Lower leg skin (tissue), 4 donors: ENCODE measurements around the gene CPSF3. TPM values are rescaled to one million over a fixed set of nuclear protein-coding genes. Genes with fewer than 3 reads are reported as not detected.

ENCODE experiments used
- DNase-seq, 2 donors: peaks; one replicate each; pipeline ENCODE4 v3.0.0-alpha.2; 2019; ENCODE audit warnings: low spot score in 2 of 2
- H3K4me3 ChIP-seq: fragments of 200-600 bp; sonication (generic); 2 replicates; pipeline ENCODE4 v1.5.1; 2017; ENCODE audit warnings: mild to moderate bottlenecking, low read depth; ENCODE audit not compliant: poor library complexity, severe bottlenecking
- CTCF ChIP-seq, 3 donors: fragments of 450-650 bp; IDR thresholded peaks; one replicate each; pipeline ENCODE4 v1.5.1; 2016; ENCODE audit warnings: antibody characterized with exemption in 3 of 3, mild to moderate bottlenecking in 3 of 3, moderate library complexity in 2 of 3
- POLR2A ChIP-seq, 2 donors: fragments of 450-650 bp; IDR thresholded peaks; one replicate each; pipeline ENCODE4 v1.6.1; 2016 to 2017; ENCODE audit warnings: antibody characterized with exemption in 2 of 2, mild to moderate bottlenecking in 1 of 2, moderate library complexity in 1 of 2
- WGBS, 2 donors: methylation state at CpG; one replicate each; pipeline ENCODE4 v1.1.5; 2018; 5-methylcytosine and 5-hydroxymethylcytosine counted together
- intact Hi-C: fragments of 100-400 bp; cut with DNase I; formaldehyde crosslinking; loops from one replicate; pipeline ENCODE4 v1.15.0; 2023; ENCODE audit warnings: low total_unique reads
- total RNA-seq, 4 donors: library from RNA; depleted of rRNA; stranded (reverse); fragments of >200 nt; gene quantifications; one replicate each; pipeline ENCODE4 v1.1.0, GENCODE V29; 2016

The CPSF3 gene
- total RNA-seq, 4 donors from 2014 or later = 23.0 to 34.1 (median 26.2) TPM

- no peak for TF ChIP-seq POLR2A (IDR thresholded peaks at IDR 0.05)
- TF ChIP-seq CTCF (IDR thresholded peaks at IDR 0.05) = no peak
- WGBS, 2 donors = 79 to 96% methylated on average over 3 of the region's 3 CpGs
- intact Hi-C loops = loop anchor here (1.0 kb wide), 1 partner anchor 42 kb away; no protein-coding TSS in a partner anchor
- no peak overlapping the region for H3K4me3 ChIP-seq
- DNase-seq = peak in 1 of 2 donors; percentile 5
Measured at GRCh38 chr2:9460441-9461017, 37.1 kb downstream of the CPSF3 start.

GRCh38 chr2:9461079-9461478, 37.6 kb downstream of the CPSF3 start:
- TF ChIP-seq CTCF (IDR thresholded peaks at IDR 0.05) = no peak
- TF ChIP-seq POLR2A (IDR thresholded peaks at IDR 0.05) = no peak
- DNase-seq = peak in 1 of 2 donors; percentile 14
- 84 to 89% methylated on average over 3 of the region's 3 CpGs for WGBS, 2 donors
- H3K4me3 ChIP-seq = no peak overlapping the region
- intact Hi-C loops = no loop called here

GRCh38 chr2:9462313-9462712, 38.9 kb downstream of the CPSF3 start:
- no peak overlapping the region for H3K4me3 ChIP-seq
- TF ChIP-seq POLR2A (IDR thresholded peaks at IDR 0.05) (no peak), CTCF (IDR thresholded peaks at IDR 0.05) (no peak)
- intact Hi-C loops = no loop called here
- 74 to 92% methylated on average over 5 of the region's 5 CpGs for WGBS, 2 donors
- DNase-seq = peak in 1 of 2 donors; percentile 18

- WGBS, 2 donors = 91 to 92% methylated on average over 6 of the region's 6 CpGs
Measured at GRCh38 chr2:9462886-9463697, 39.6 kb downstream of the CPSF3 start.

GRCh38 chr2:9463698-9464034, 40.2 kb downstream of the CPSF3 start:
- no peak overlapping the region for H3K4me3 ChIP-seq
- TF ChIP-seq CTCF (IDR thresholded peaks at IDR 0.05) = no peak
- no peak for TF ChIP-seq POLR2A (IDR thresholded peaks at IDR 0.05)
- 78 to 89% methylated on average over 7 of the region's 7 CpGs for WGBS, 2 donors
- peak in 1 of 2 donors; percentile 21 for DNase-seq
- intact Hi-C loops = no loop called here

More at GRCh38 chr2:9462886-9463697, 39.6 kb downstream of the CPSF3 start:
- peak in 1 of 2 donors; percentile 31 for DNase-seq
- no peak overlapping the region for H3K4me3 ChIP-seq
- intact Hi-C loops = no loop called here
- TF ChIP-seq CTCF (IDR thresholded peaks at IDR 0.05) (no peak), POLR2A (IDR thresholded peaks at IDR 0.05) (no peak)
